ENCODE data around the gene WDR6. TPM values are rescaled to one million over a fixed set of nuclear protein-coding genes. Genes with fewer than 3 reads are reported as not detected.

Gene WDR6
- total RNA-seq, 1 experiment from 2014 or later = 174 TPM

- H3K36me3 ChIP-seq (ENCODE audit: control insufficient read depth in 1 of 2, insufficient read depth in 2 of 2, low read length in 2 of 2) = peaks cover 19 to 39% of the 10 kb centered on the region in 2 experiments; a peak in 3 of 4 replicates
- intact Hi-C loops (cut with micrococcal nuclease) = no loop called here
Observed at GRCh38 chr3:49013738-49014660, 6.8 kb downstream of the WDR6 start.

More at GRCh38 chr3:49013738-49014660, 6.8 kb downstream of the WDR6 start:
- ChIA-PET POLR2A (no interaction called here), RAD21 (ENCODE audit: low non-redundant PET in 1 of 2, low total read pairs in 2 of 2, uncharacterized antibody in 2 of 2, unreplicated experiment in 2 of 2) (interaction anchor here in 1 of 2 experiments (0.6 kb wide), 1 partner anchor 26 kb away, joined by 3 read pairs; no protein-coding TSS in a partner anchor), CTCF (interaction anchor here (0.9 to 2.2 kb wide), 2 partner anchors 16 to 26 kb away, joined by 3 to 15 read pairs; partner anchors contain the start of gene IMPDH2)
- no peak overlapping the region for H3K9ac ChIP-seq (ENCODE audit: low read length)
- H2AFZ ChIP-seq (ENCODE audit: low read depth, low read length, poor library complexity, severe bottlenecking) = no peak overlapping the region
- peaks cover 53% of the 10 kb centered on the region for H3K79me2 ChIP-seq (ENCODE audit: insufficient read depth, low read length)
- peak; percentile 52 for ATAC-seq
- H3K4me2 ChIP-seq (ENCODE audit: low read length) = no peak overlapping the region
- H3K4me1 ChIP-seq (ENCODE audit: control insufficient read depth in 1 of 2, insufficient read depth in 2 of 2, low read length in 2 of 2) = peaks cover 5 to 27% of the 10 kb centered on the region in 2 experiments; a peak in 3 of 4 replicates
- H3K27ac ChIP-seq (ENCODE audit: low read depth, low read length) = no peak overlapping the region
- H3K9me3 ChIP-seq (ENCODE audit: control insufficient read depth in 1 of 2, insufficient read depth in 1 of 2, low read depth in 1 of 2, low read length in 2 of 2) = no peaks in the 10 kb centered on the region
- no TSS peak for BruUV-seq (replicated peaks)
- no peaks in the 10 kb centered on the region for H4K20me1 ChIP-seq (ENCODE audit: insufficient read depth)
- no peak overlapping the region for H3K4me3 ChIP-seq (replicated peaks in 1 of 2; ENCODE audit: low read depth in 1 of 2, low read length in 2 of 2)
- DNase-seq (ENCODE audit: low read depth, low spot score) = no peak
- no peaks in the 10 kb centered on the region for H3K9me2 ChIP-seq (ENCODE audit: insufficient read depth)
- no peaks in the 10 kb centered on the region for H3K27me3 ChIP-seq (ENCODE audit: insufficient read depth, low read length)
- TF ChIP-seq POLR2AphosphoS5 (IDR thresholded peaks at IDR 0.05; ENCODE audit: low read depth, low read length) (no peak), CTCF (IDR thresholded peaks at IDR 0.05 in 2 of 3, conservative IDR thresholded peaks at IDR 0.05 in 1 of 3; ENCODE audit: borderline replicate concordance in 1 of 3, insufficient read depth in 1 of 3, low read depth in 2 of 3, low read length in 2 of 3) (peak in 2 of 3 experiments; percentile 72 to 80; a peak in 4 of 6 replicates)
